Mucosa of stomach (tissue), 1 donor: ENCODE results near the gene CCR6.

Experiments used
- H3K27me3 ChIP-seq: one replicate; pipeline ENCODE4 v1.7.0; 2013; ENCODE audit warnings: mild to moderate bottlenecking, low read length; ENCODE audit not compliant: control insufficient read depth, insufficient read depth
- H3K36me3 ChIP-seq: one replicate; pipeline ENCODE4 v1.7.0; 2013; ENCODE audit warnings: low read length; ENCODE audit not compliant: control insufficient read depth, insufficient read depth
- H3K4me1 ChIP-seq: one replicate; pipeline ENCODE4 v1.7.0; 2013; ENCODE audit warnings: mild to moderate bottlenecking, low read length; ENCODE audit not compliant: control insufficient read depth, insufficient read depth
- H3K4me3 ChIP-seq: one replicate; pipeline ENCODE4 v1.7.0; 2013; ENCODE audit warnings: low read length
- H3K9ac ChIP-seq: one replicate; pipeline ENCODE4 v1.7.0; 2013; ENCODE audit warnings: mild to moderate bottlenecking, low read length, moderate library complexity
- H3K9me3 ChIP-seq: one replicate; pipeline ENCODE4 v1.7.0; 2013; ENCODE audit warnings: mild to moderate bottlenecking, low read length, moderate library complexity; ENCODE audit not compliant: control insufficient read depth
- donor health status: Pancreatic carcinoma.

The CCR6 gene

GRCh38 chr6:167092672-167093339, 30.1 kb upstream of the CCR6 start:
- Histone ChIP-seq H3K9me3 (no peaks in the 10 kb centered on the region), H3K4me3 (no peak overlapping the region), H3K4me1 (peaks cover 11% of the 10 kb centered on the region), H3K27me3 (no peaks in the 10 kb centered on the region), H3K9ac (no peak overlapping the region), H3K36me3 (no peaks in the 10 kb centered on the region)

- H3K4me3 ChIP-seq = no peak overlapping the region
- H3K4me1 ChIP-seq = peaks cover 11% of the 10 kb centered on the region
- no peaks in the 10 kb centered on the region for H3K27me3 ChIP-seq
- no peaks in the 10 kb centered on the region for H3K36me3 ChIP-seq
- no peak overlapping the region for H3K9ac ChIP-seq
- no peaks in the 10 kb centered on the region for H3K9me3 ChIP-seq
Measured at GRCh38 chr6:167093406-167093921, 29.4 kb upstream of the CCR6 start.

GRCh38 chr6:167093922-167094432, 28.9 kb upstream of the CCR6 start:
- H3K27me3 ChIP-seq = no peaks in the 10 kb centered on the region
- peaks cover 11% of the 10 kb centered on the region for H3K4me1 ChIP-seq
- no peaks in the 10 kb centered on the region for H3K36me3 ChIP-seq
- no peak overlapping the region for H3K9ac ChIP-seq
- H3K9me3 ChIP-seq = no peaks in the 10 kb centered on the region
- H3K4me3 ChIP-seq = no peak overlapping the region

- Histone ChIP-seq H3K9ac (no peak overlapping the region), H3K36me3 (no peaks in the 10 kb centered on the region), H3K4me1 (peaks cover 11% of the 10 kb centered on the region), H3K9me3 (no peaks in the 10 kb centered on the region), H3K4me3 (no peak overlapping the region), H3K27me3 (no peaks in the 10 kb centered on the region)
Measured at GRCh38 chr6:167094436-167094819, 28.5 kb upstream of the CCR6 start.

DNA sequence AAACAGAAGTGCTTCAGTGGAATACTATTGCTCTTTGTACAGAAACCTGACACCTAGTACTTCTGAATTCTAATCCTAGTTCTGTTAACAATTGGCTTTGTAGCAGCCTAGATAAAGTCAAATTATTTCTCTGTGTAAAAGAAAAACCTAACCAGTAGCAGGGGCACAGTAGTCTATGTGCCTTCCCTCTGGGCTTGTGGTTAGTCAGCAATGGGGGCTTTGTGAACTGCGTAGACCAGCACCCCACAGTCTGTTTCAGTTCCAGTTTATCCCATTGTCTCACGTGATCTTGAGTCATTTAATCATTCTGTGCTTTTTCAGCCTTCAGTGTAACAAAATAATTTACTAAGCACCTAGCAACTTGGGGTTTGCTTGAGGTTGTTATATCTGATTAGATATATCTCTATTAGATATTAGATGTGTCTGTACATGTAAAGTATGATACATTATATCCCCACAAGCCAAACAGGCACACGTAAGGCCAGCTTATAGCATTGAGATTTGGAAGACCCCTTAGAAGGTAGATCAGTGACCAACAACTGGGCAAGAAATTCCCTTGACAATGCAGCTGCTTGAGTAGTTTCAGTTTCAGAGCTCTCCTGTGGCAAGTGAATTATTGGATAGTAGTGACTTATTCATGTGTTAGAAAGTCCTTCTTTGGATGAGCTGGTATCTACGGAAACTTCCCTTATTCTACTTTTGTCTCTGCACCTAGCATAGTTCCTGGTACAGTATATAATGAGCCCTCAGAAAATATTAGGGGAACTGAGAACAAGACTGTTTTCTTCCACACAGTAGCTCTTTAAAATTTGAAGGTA, 27.9 kb upstream of the CCR6 start:
- Histone ChIP-seq H3K4me3 (no peak overlapping the region), H3K36me3 (no peaks in the 10 kb centered on the region), H3K27me3 (no peaks in the 10 kb centered on the region), H3K9ac (no peak overlapping the region), H3K4me1 (peaks cover 11% of the 10 kb centered on the region), H3K9me3 (no peaks in the 10 kb centered on the region)

GRCh38 chr6:167095888-167096287, 27.0 kb upstream of the CCR6 start:
- peaks cover 11% of the 10 kb centered on the region for H3K4me1 ChIP-seq
- H3K36me3 ChIP-seq = no peaks in the 10 kb centered on the region
- no peaks in the 10 kb centered on the region for H3K27me3 ChIP-seq
- no peak overlapping the region for H3K4me3 ChIP-seq
- H3K9me3 ChIP-seq = no peaks in the 10 kb centered on the region
- H3K9ac ChIP-seq = no peak overlapping the region

DNA sequence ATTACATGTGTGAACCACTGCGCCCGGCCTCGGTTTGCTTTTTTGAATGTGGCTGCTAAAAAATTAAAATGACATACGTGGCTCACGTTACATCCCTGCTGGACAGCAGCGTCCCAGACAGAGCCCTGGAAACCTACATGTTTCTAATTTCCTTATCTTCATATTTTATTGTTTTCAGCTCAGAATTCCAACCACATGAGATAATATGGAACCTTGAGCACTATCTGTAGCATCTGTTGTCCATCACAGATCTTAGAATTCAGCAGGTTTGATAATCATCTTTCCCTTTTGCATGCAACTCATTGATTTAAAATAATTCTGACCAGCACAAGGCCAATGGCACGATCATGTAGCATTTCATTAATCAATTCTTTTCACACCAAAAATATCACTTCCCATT, 25.9 kb upstream of the CCR6 start:
- no peaks in the 10 kb centered on the region for H3K9me3 ChIP-seq
- H3K27me3 ChIP-seq = no peaks in the 10 kb centered on the region
- no peak overlapping the region for H3K9ac ChIP-seq
- H3K4me1 ChIP-seq = peaks cover 11% of the 10 kb centered on the region
- H3K36me3 ChIP-seq = no peaks in the 10 kb centered on the region
- H3K4me3 ChIP-seq = no peak overlapping the region

GRCh38 chr6:167097770-167098169, 25.1 kb upstream of the CCR6 start:
- Histone ChIP-seq H3K4me3 (no peak overlapping the region), H3K36me3 (no peaks in the 10 kb centered on the region), H3K9me3 (no peaks in the 10 kb centered on the region), H3K27me3 (no peaks in the 10 kb centered on the region), H3K9ac (no peak overlapping the region), H3K4me1 (peaks cover 16% of the 10 kb centered on the region)

GRCh38 chr6:167098825-167099225, 24.1 kb upstream of the CCR6 start:
- Histone ChIP-seq H3K27me3 (no peaks in the 10 kb centered on the region), H3K9me3 (no peaks in the 10 kb centered on the region), H3K9ac (no peak overlapping the region), H3K4me1 (peaks cover 25% of the 10 kb centered on the region), H3K36me3 (no peaks in the 10 kb centered on the region), H3K4me3 (no peak overlapping the region)

GRCh38 chr6:167099707-167100106, 23.2 kb upstream of the CCR6 start:
- H3K9me3 ChIP-seq = no peaks in the 10 kb centered on the region
- H3K27me3 ChIP-seq = no peaks in the 10 kb centered on the region
- H3K4me1 ChIP-seq = peaks cover 19% of the 10 kb centered on the region
- H3K9ac ChIP-seq = no peak overlapping the region
- H3K36me3 ChIP-seq = no peaks in the 10 kb centered on the region
- no peak overlapping the region for H3K4me3 ChIP-seq

DNA sequence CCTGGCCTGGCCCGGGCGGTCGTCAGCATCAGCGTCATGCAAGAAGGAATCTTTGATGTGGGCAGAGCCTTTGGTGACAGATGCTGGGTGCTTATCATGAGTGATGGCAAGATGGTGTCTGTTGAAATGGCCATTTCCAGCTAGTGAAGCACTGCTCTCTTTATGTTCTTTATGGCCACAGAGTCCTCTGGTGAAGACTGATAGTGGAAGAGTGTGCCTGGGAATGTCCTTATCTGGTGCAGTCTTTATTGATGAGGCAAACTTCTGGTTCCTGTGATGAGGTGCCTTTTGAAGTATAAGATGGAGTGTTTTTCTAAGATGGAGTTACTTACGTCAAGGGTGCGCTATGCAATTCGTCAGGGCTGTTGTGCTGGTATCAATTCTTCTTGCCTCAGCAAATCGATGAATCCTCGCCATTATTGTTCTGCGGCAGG, 22.6 kb upstream of the CCR6 start:
- no peak overlapping the region for H3K4me3 ChIP-seq
- H3K9me3 ChIP-seq = no peaks in the 10 kb centered on the region
- H3K4me1 ChIP-seq = peaks cover 14% of the 10 kb centered on the region
- no peaks in the 10 kb centered on the region for H3K36me3 ChIP-seq
- no peak overlapping the region for H3K9ac ChIP-seq
- H3K27me3 ChIP-seq = no peaks in the 10 kb centered on the region

- Histone ChIP-seq H3K4me3 (no peak overlapping the region), H3K4me1 (peaks cover 14% of the 10 kb centered on the region), H3K36me3 (no peaks in the 10 kb centered on the region), H3K27me3 (no peaks in the 10 kb centered on the region), H3K9ac (no peak overlapping the region), H3K9me3 (no peaks in the 10 kb centered on the region)
Measured at GRCh38 chr6:167102318-167102717, 20.6 kb upstream of the CCR6 start.
